HEK293T (cell line): ENCODE measurements around the gene POU6F2.

Source experiments
- BHLHE40 ChIP-seq: fragments of 450-650 bp; IDR thresholded peaks from 2 replicates; pipeline ENCODE4 v1.6.1; 2016; ENCODE audit warnings: mild to moderate bottlenecking, moderate library complexity, borderline replicate concordance
- CTBP1 ChIP-seq: fragments of 450-650 bp; IDR thresholded peaks from 2 replicates; pipeline ENCODE4 v1.6.1; 2016; ENCODE audit warnings: borderline replicate concordance
- HDGF ChIP-seq: fragments of 450-650 bp; IDR thresholded peaks from 2 replicates; pipeline ENCODE4 v1.6.1; 2017; ENCODE audit warnings: antibody characterized with exemption, borderline replicate concordance
- SP1 ChIP-seq: fragments of 450-650 bp; IDR thresholded peaks from 2 replicates; pipeline ENCODE4 v1.6.1; 2017
- SUZ12 ChIP-seq: fragments of 450-650 bp; IDR thresholded peaks from 2 replicates; pipeline ENCODE4 v1.6.1; 2016; ENCODE audit warnings: mild to moderate bottlenecking
- TARDBP ChIP-seq: fragments of 450-650 bp; IDR thresholded peaks from 2 replicates; pipeline ENCODE4 v1.6.1; 2016

DNA sequence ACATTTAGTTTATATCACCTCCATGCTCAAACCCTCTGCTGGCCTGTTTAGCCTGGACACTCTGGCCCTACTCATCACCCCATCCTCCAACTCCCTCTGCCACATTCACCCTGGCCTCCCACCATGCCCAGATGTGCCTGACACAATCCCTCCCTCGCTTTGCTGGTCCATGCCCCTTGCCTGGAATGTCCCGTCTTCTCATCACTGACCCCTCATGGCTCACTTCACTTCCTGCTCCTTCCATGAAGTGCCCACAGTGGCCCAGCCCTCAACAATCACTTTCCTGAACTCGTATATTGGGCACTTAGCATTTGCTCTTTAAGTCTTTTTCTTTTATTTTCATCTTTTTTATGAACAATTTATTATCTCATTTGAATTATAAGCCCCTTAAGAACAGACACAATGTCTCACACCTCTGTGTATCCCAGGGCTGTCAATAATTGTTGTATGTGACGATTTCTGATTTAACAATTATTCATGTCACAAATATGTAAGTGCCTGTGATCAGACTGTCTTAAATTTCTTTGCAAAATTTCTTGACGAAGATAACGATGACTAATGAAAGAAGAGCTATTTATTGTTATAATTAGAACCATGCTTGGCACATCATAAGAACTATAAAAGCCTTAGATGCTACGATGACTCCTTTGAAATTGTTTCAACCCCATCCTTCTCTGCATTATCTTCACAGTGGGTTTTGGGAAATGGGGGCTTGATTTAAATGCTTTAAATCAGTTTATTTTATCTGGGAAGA, 378.6 kb downstream of the POU6F2 start:
- TF ChIP-seq TARDBP, result no peak
- TF ChIP-seq CTBP1, result no peak
- TF ChIP-seq BHLHE40, result no peak
- TF ChIP-seq HDGF, result no peak
- TF ChIP-seq SP1, result no peak
- TF ChIP-seq SUZ12, result no peak
